OCI-LY1 (cell line): ENCODE data around the gene DHRS11.

Experiments
- CTCF ChIP-seq: fragments of 200-600 bp; sonication (generic), shearing (Covaris generic); IDR thresholded peaks from 2 replicates; pipeline ENCODE4 v1.5.1; 2017; ENCODE audit warnings: mild to moderate bottlenecking, antibody characterized with exemption, low read length, moderate library complexity, mixed read lengths
- EZH2 ChIP-seq: fragments of 200-600 bp; sonication (generic), shearing (Covaris generic); IDR thresholded peaks from 2 replicates; pipeline ENCODE4 v1.8.0; 2017; ENCODE audit warnings: borderline replicate concordance, mixed run types, mild to moderate bottlenecking, antibody characterized with exemption, low read length, moderate library complexity, mixed read lengths

GRCh38 chr17:36627101-36627500 is 35.4 kb downstream of the DHRS11 start:
- no peak for TF ChIP-seq EZH2
- no peak for TF ChIP-seq CTCF
